SJSA1 (cell line): ENCODE data around the gene CERS3. TPM values are rescaled to one million over a fixed set of nuclear protein-coding genes. Genes with fewer than 3 reads are reported as not detected.

ENCODE experiments used
- DNase-seq, 2 experiments: peaks; one replicate each; pipeline ENCODE4 v3.0.0-alpha.2; 2015 to 2020; ENCODE audit warnings: low spot score in 2 of 2, low read depth in 1 of 2
- H3K27ac ChIP-seq: fragments of 250-450 bp; sonication (Bioruptor Pico); 2 replicates; pipeline ENCODE4 v1.5.1; 2020; ENCODE audit warnings: mild to moderate bottlenecking, moderate library complexity
- H3K27me3 ChIP-seq: fragments of 250-450 bp; sonication (Bioruptor Pico); replicated peaks from 2 replicates; pipeline ENCODE4 v1.5.1; 2020; ENCODE audit warnings: mild to moderate bottlenecking, moderate library complexity
- H3K36me3 ChIP-seq: fragments of 250-450 bp; sonication (Bioruptor Pico); 2 replicates; pipeline ENCODE4 v1.5.1; 2020; ENCODE audit warnings: mild to moderate bottlenecking
- H3K4me1 ChIP-seq: fragments of 250-450 bp; sonication (Bioruptor Pico); replicated peaks from 2 replicates; pipeline ENCODE4 v1.6.1; 2021; ENCODE audit warnings: mild to moderate bottlenecking
- H3K4me3 ChIP-seq: fragments of 250-450 bp; sonication (Bioruptor Pico); 2 replicates; pipeline ENCODE4 v1.5.1; 2020; ENCODE audit warnings: mild to moderate bottlenecking
- H3K9me3 ChIP-seq: fragments of 250-450 bp; sonication (Bioruptor Pico); replicated peaks from 2 replicates; pipeline ENCODE4 v1.5.1; 2020; ENCODE audit warnings: mild to moderate bottlenecking
- total RNA-seq: library from RNA; depleted of rRNA; stranded (reverse); fragments of >200 nt; shearing (Covaris generic); gene quantifications from 2 replicates; pipeline ENCODE4 v1.2.3, GENCODE V29; 2014; rRNA removed

Gene CERS3
- not detected in 2 replicates for total RNA-seq

GRCh38 chr15:100528833-100529428 is at the start of gene CERS3:
Gene CERS3 (minus strand): TSS chr15:100528950. CDS start chr15:100501849, 27,101 bp downstream.
- H3K27me3 ChIP-seq = peaks cover 27% of the 10 kb centered on the region
- no peak within 1 kb of the TSS for H3K4me3 ChIP-seq
- DNase-seq = no peak
- H3K36me3 ChIP-seq = no peaks in the 10 kb centered on the region
- no peak within 1 kb of the TSS for H3K27ac ChIP-seq
- H3K9me3 ChIP-seq = no peaks in the 10 kb centered on the region
- no peaks in the 10 kb centered on the region for H3K4me1 ChIP-seq

- no peak for DNase-seq
- no peak overlapping the region for H3K4me3 ChIP-seq
- H3K27me3 ChIP-seq = no peaks in the 10 kb centered on the region; the same call in 1 of the 2 replicates
- no peaks in the 10 kb centered on the region for H3K36me3 ChIP-seq
- no peaks in the 10 kb centered on the region for H3K9me3 ChIP-seq
- no peaks in the 10 kb centered on the region for H3K4me1 ChIP-seq
- no peak overlapping the region for H3K27ac ChIP-seq
These were observed 44.8 kb upstream of the CERS3 start for GRCh38 chr15:100573526-100573925.

GRCh38 chr15:100572362-100572983 is 43.7 kb upstream of the CERS3 start:
- DNase-seq = no peak
- no peaks in the 10 kb centered on the region for H3K4me1 ChIP-seq
- no peak overlapping the region for H3K4me3 ChIP-seq
- no peaks in the 10 kb centered on the region for H3K9me3 ChIP-seq
- H3K27ac ChIP-seq = no peak overlapping the region
- H3K36me3 ChIP-seq = no peaks in the 10 kb centered on the region
- H3K27me3 ChIP-seq = no peaks in the 10 kb centered on the region; the same call in 1 of the 2 replicates

- no peak for DNase-seq
These were observed 42.9 kb upstream of the CERS3 start for GRCh38 chr15:100571592-100572167.

GRCh38 chr15:100570735-100571313 is 42.1 kb upstream of the CERS3 start:
- no peak for DNase-seq
- H3K4me1 ChIP-seq = no peaks in the 10 kb centered on the region
- no peak overlapping the region for H3K4me3 ChIP-seq
- no peaks in the 10 kb centered on the region; the same call in 1 of the 2 replicates for H3K27me3 ChIP-seq
- no peaks in the 10 kb centered on the region for H3K36me3 ChIP-seq
- H3K27ac ChIP-seq = no peak overlapping the region
- H3K9me3 ChIP-seq = no peaks in the 10 kb centered on the region

More at GRCh38 chr15:100571592-100572167, 42.9 kb upstream of the CERS3 start:
- no peaks in the 10 kb centered on the region for H3K9me3 ChIP-seq
- no peaks in the 10 kb centered on the region for H3K36me3 ChIP-seq
- no peaks in the 10 kb centered on the region for H3K4me1 ChIP-seq
- H3K27ac ChIP-seq = no peak overlapping the region
- no peaks in the 10 kb centered on the region; the same call in 1 of the 2 replicates for H3K27me3 ChIP-seq
- no peak overlapping the region for H3K4me3 ChIP-seq

GRCh38 chr15:100570275-100570674 is 41.5 kb upstream of the CERS3 start:
- H3K27ac ChIP-seq = no peak overlapping the region
- H3K9me3 ChIP-seq = no peaks in the 10 kb centered on the region
- H3K27me3 ChIP-seq = no peaks in the 10 kb centered on the region; the same call in 1 of the 2 replicates
- no peak overlapping the region for H3K4me3 ChIP-seq
- H3K4me1 ChIP-seq = no peaks in the 10 kb centered on the region
- DNase-seq = no peak
- H3K36me3 ChIP-seq = no peaks in the 10 kb centered on the region

GRCh38 chr15:100569391-100569790 is 40.6 kb upstream of the CERS3 start:
- Histone ChIP-seq H3K27me3 (no peaks in the 10 kb centered on the region; the same call in 1 of the 2 replicates), H3K27ac (no peak overlapping the region), H3K4me1 (no peaks in the 10 kb centered on the region), H3K36me3 (no peaks in the 10 kb centered on the region), H3K9me3 (no peaks in the 10 kb centered on the region), H3K4me3 (no peak overlapping the region)
- no peak for DNase-seq

- no peaks in the 10 kb centered on the region for H3K4me1 ChIP-seq
- no peak overlapping the region for H3K27ac ChIP-seq
- H3K36me3 ChIP-seq = no peaks in the 10 kb centered on the region
- H3K9me3 ChIP-seq = no peaks in the 10 kb centered on the region
- H3K4me3 ChIP-seq = no peak overlapping the region
- DNase-seq = no peak
- no peaks in the 10 kb centered on the region; the same call in 1 of the 2 replicates for H3K27me3 ChIP-seq
These were observed 38.3 kb upstream of the CERS3 start for GRCh38 chr15:100566850-100567628.

- Histone ChIP-seq H3K27ac (no peak overlapping the region), H3K36me3 (no peaks in the 10 kb centered on the region), H3K4me1 (no peaks in the 10 kb centered on the region), H3K4me3 (no peak overlapping the region), H3K27me3 (no peaks in the 10 kb centered on the region; the same call in 1 of the 2 replicates), H3K9me3 (no peaks in the 10 kb centered on the region)
- no peak for DNase-seq
These were observed 36.8 kb upstream of the CERS3 start for GRCh38 chr15:100565591-100565990.

- H3K4me3 ChIP-seq = no peak overlapping the region
- H3K9me3 ChIP-seq = no peaks in the 10 kb centered on the region
- H3K27me3 ChIP-seq = no peaks in the 10 kb centered on the region
- DNase-seq = no peak
- H3K36me3 ChIP-seq = no peaks in the 10 kb centered on the region
- no peaks in the 10 kb centered on the region for H3K4me1 ChIP-seq
- H3K27ac ChIP-seq = no peak overlapping the region
These were observed 31.6 kb upstream of the CERS3 start for GRCh38 chr15:100560323-100560722.

- Histone ChIP-seq H3K4me3 (no peak overlapping the region), H3K4me1 (no peaks in the 10 kb centered on the region), H3K36me3 (no peaks in the 10 kb centered on the region), H3K27ac (no peak overlapping the region), H3K27me3 (no peaks in the 10 kb centered on the region), H3K9me3 (no peaks in the 10 kb centered on the region)
- DNase-seq = no peak
These were observed 30.6 kb upstream of the CERS3 start for GRCh38 chr15:100559330-100559729.

GRCh38 chr15:100558771-100559254 is 30.1 kb upstream of the CERS3 start:
- Histone ChIP-seq H3K4me3 (no peak overlapping the region), H3K9me3 (no peaks in the 10 kb centered on the region), H3K27me3 (no peaks in the 10 kb centered on the region), H3K27ac (no peak overlapping the region), H3K4me1 (no peaks in the 10 kb centered on the region), H3K36me3 (no peaks in the 10 kb centered on the region)
- DNase-seq = no peak

- no peaks in the 10 kb centered on the region for H3K9me3 ChIP-seq
- no peak for DNase-seq
- no peaks in the 10 kb centered on the region for H3K36me3 ChIP-seq
- no peaks in the 10 kb centered on the region for H3K27me3 ChIP-seq
- no peaks in the 10 kb centered on the region for H3K4me1 ChIP-seq
- H3K4me3 ChIP-seq = no peak overlapping the region
- no peak overlapping the region for H3K27ac ChIP-seq
These were observed 24.7 kb upstream of the CERS3 start for GRCh38 chr15:100553468-100553867.
